Left lung (tissue), 10 donors: Measurements from ENCODE around the gene ADIG. TPM values are rescaled to one million over a fixed set of nuclear protein-coding genes. Genes with fewer than 3 reads are reported as not detected.

Source experiments
- ATAC-seq: fragments of 200-7000 bp; cut with Tn5 transposase; one replicate; pipeline ENCODE4 v1.9.1; 2020; ENCODE audit warnings: moderate library complexity
- DNase-seq, 4 donors: peaks; one replicate each; pipeline ENCODE4 v3.0.0-alpha.2; 2013 to 2020
- H3K27ac ChIP-seq, 2 donors: fragments of 200-600 bp; sonication (generic) in 1 of 2; one replicate each; pipeline versions ENCODE4 v1.5.0 to v1.8.0; 2020 to 2021
- H3K27me3 ChIP-seq, 2 donors: fragments of 200-600 bp; sonication (generic) in 1 of 2; one replicate each; pipeline versions ENCODE4 v1.5.0 to v1.8.0; 2020 to 2021
- H3K36me3 ChIP-seq, 2 donors: fragments of 200-600 bp; sonication (generic) in 1 of 2; one replicate each; pipeline versions ENCODE4 v1.5.0 to v1.8.0; 2020 to 2021
- H3K4me1 ChIP-seq, 2 donors: fragments of 200-600 bp; one replicate each; pipeline ENCODE4 v1.8.0; 2021
- H3K4me3 ChIP-seq, 2 donors: fragments of 200-600 bp; sonication (generic) in 1 of 2; one replicate each; pipeline versions ENCODE4 v1.5.0 to v1.8.0; 2020 to 2021; ENCODE audit warnings: mild to moderate bottlenecking in 1 of 2
- H3K9me3 ChIP-seq, 2 donors: fragments of 200-600 bp; sonication (generic) in 1 of 2; one replicate each; pipeline versions ENCODE4 v1.5.0 to v1.8.0; 2020 to 2021
- CTCF ChIP-seq, 2 donors: fragments of 200-600 bp; sonication (generic) in 1 of 2; IDR thresholded peaks; one replicate each; pipeline versions ENCODE4 v1.5.0 to v1.8.0; 2021; ENCODE audit warnings: antibody characterized with exemption in 2 of 2
- intact Hi-C, 2 donors: fragments of 100-400 bp; cut with DNase I; formaldehyde crosslinking; loops; one replicate each; pipeline versions ENCODE4 v1.11.2 to v1.14.2; 2022
- polyA plus RNA-seq, 6 donors: library from polyadenylated mRNA; unstranded; fragments of 120-200 nt; gene quantifications; one replicate each; pipeline ENCODE4 v1.2.1, GENCODE V29; 2013; ENCODE audit not compliant: insufficient read length in 6 of 6
- total RNA-seq, 2 donors: library from RNA; stranded (reverse); fragmentation: NEBNext Ultra II Directional; extraction: Animal tissue kit (Norgen Biotek cat#: 25700); gene quantifications; one replicate each; pipeline ENCODE4 v1.2.1, GENCODE V29; 2021
- donor health status: DM: no; HTN: yes; CAD: no.
- donor health status: DM: no; HTN: no; CAD: no.

Gene ADIG
- total and polyA plus RNA-seq, 8 donors = not detected

- no peak for ATAC-seq
- no peak overlapping the region for H3K4me3 ChIP-seq
- intact Hi-C loops = no loop called here
- H3K36me3 ChIP-seq = peaks cover 2 to 100% of the 10 kb centered on the region in 2 donors
- DNase-seq = no peak
- no peaks in the 10 kb centered on the region for H3K9me3 ChIP-seq
- H3K4me1 ChIP-seq = no peaks in the 10 kb centered on the region
- no peak for TF ChIP-seq CTCF (IDR thresholded peaks at IDR 0.05)
- no peaks in the 10 kb centered on the region for H3K27me3 ChIP-seq
- H3K27ac ChIP-seq = no peak overlapping the region
Measured at GRCh38 chr20:38550274-38550673, 30.7 kb upstream of the ADIG start.

- Histone ChIP-seq H3K27ac (no peak overlapping the region), H3K27me3 (no peaks in the 10 kb centered on the region), H3K9me3 (no peaks in the 10 kb centered on the region), H3K36me3 (peaks cover 2 to 98% of the 10 kb centered on the region in 2 donors), H3K4me1 (no peaks in the 10 kb centered on the region), H3K4me3 (no peak overlapping the region)
- ATAC-seq (no peak), DNase-seq (no peak)
- intact Hi-C loops = no loop called here
- TF ChIP-seq CTCF (IDR thresholded peaks at IDR 0.05) = no peak
Measured at GRCh38 chr20:38551056-38551626, 29.9 kb upstream of the ADIG start.

GRCh38 chr20:38554986-38555385 lies 26.0 kb upstream of the ADIG start:
- Histone ChIP-seq H3K36me3 (peaks cover 2 to 98% of the 10 kb centered on the region in 2 donors), H3K27me3 (no peaks in the 10 kb centered on the region)

GRCh38 chr20:38555395-38555794 lies 25.6 kb upstream of the ADIG start:
- DNase-seq (no peak), ATAC-seq (no peak)
- H3K9me3 ChIP-seq = no peaks in the 10 kb centered on the region
- no peaks in the 10 kb centered on the region for H3K27me3 ChIP-seq
- H3K4me1 ChIP-seq = no peaks in the 10 kb centered on the region
- intact Hi-C loops = no loop called here
- no peak overlapping the region for H3K27ac ChIP-seq
- no peak overlapping the region for H3K4me3 ChIP-seq
- TF ChIP-seq CTCF (IDR thresholded peaks at IDR 0.05) = no peak
- H3K36me3 ChIP-seq = peaks cover 2 to 98% of the 10 kb centered on the region in 2 donors

More at GRCh38 chr20:38554986-38555385, 26.0 kb upstream of the ADIG start:
- intact Hi-C loops = no loop called here
- DNase-seq (no peak), ATAC-seq (no peak)
- no peak overlapping the region for H3K4me3 ChIP-seq
- TF ChIP-seq CTCF (IDR thresholded peaks at IDR 0.05) = no peak
- no peaks in the 10 kb centered on the region for H3K4me1 ChIP-seq
- H3K9me3 ChIP-seq = no peaks in the 10 kb centered on the region
- H3K27ac ChIP-seq = no peak overlapping the region

- Histone ChIP-seq H3K36me3 (peaks cover 2 to 98% of the 10 kb centered on the region in 2 donors), H3K9me3 (no peaks in the 10 kb centered on the region), H3K4me1 (no peaks in the 10 kb centered on the region), H3K4me3 (no peak overlapping the region), H3K27ac (no peak overlapping the region), H3K27me3 (no peaks in the 10 kb centered on the region)
- no peak for TF ChIP-seq CTCF (IDR thresholded peaks at IDR 0.05)
- intact Hi-C loops = no loop called here
- DNase-seq (no peak), ATAC-seq (no peak)
Measured at GRCh38 chr20:38557174-38557573, 23.8 kb upstream of the ADIG start.
